ENCODE results near the gene ACOXL. TPM values are rescaled to one million over a fixed set of nuclear protein-coding genes. Genes with fewer than 3 reads are reported as not detected.

Gene ACOXL
- total RNA-seq, 1 donor from 2014 or later, result under 0.01 TPM

- no peak for DNase-seq (ENCODE audit: low read depth, low spot score)
Measured at GRCh38 chr2:111105926-111106325, 373.6 kb downstream of the ACOXL start.

GRCh38 chr2:111106706-111107105 is 374.3 kb downstream of the ACOXL start:
- no peak for DNase-seq (ENCODE audit: low read depth, low spot score)

GRCh38 chr2:111108745-111109271 is 376.4 kb downstream of the ACOXL start:
- no peak for DNase-seq (ENCODE audit: low read depth, low spot score)

GRCh38 chr2:111111101-111111755 is 378.9 kb downstream of the ACOXL start:
- no peak for DNase-seq (ENCODE audit: low read depth, low spot score)

GRCh38 chr2:111113838-111114237 is 381.5 kb downstream of the ACOXL start:
- DNase-seq (ENCODE audit: low read depth, low spot score), result no peak

- DNase-seq (ENCODE audit: low read depth, low spot score), result no peak
Measured at GRCh38 chr2:111116011-111116746, 383.8 kb downstream of the ACOXL start.

- no peak for DNase-seq (ENCODE audit: low read depth, low spot score)
Measured at GRCh38 chr2:111116843-111117597, 384.6 kb downstream of the ACOXL start.

GRCh38 chr2:111117598-111118480 is 385.5 kb downstream of the ACOXL start:
- DNase-seq (ENCODE audit: low read depth, low spot score), result no peak

GRCh38 chr2:111118481-111118980 is 386.2 kb downstream of the ACOXL start:
- no peak for DNase-seq (ENCODE audit: low read depth, low spot score)

- no peak for DNase-seq (ENCODE audit: low read depth, low spot score)
Measured at GRCh38 chr2:111118981-111119821, 386.8 kb downstream of the ACOXL start.

- no peak for DNase-seq (ENCODE audit: low read depth, low spot score)
Measured at GRCh38 chr2:111119822-111120252, 387.5 kb downstream of the ACOXL start.

GRCh38 chr2:111120253-111121027 is 388.1 kb downstream of the ACOXL start, which contains the start of gene BCL2L11:
TSS of gene BCL2L11 (plus strand) at chr2:111120914. CDS start at chr2:111123746, 2,832 bp downstream.
- peak; percentile 76 for DNase-seq (ENCODE audit: low read depth, low spot score)

- no peak for DNase-seq (ENCODE audit: low read depth, low spot score)
Measured at GRCh38 chr2:111121028-111121827, 388.9 kb downstream of the ACOXL start.

- peak; percentile 53 for DNase-seq (ENCODE audit: low read depth, low spot score)
Measured at GRCh38 chr2:111121828-111122630, 389.7 kb downstream of the ACOXL start.

- peak; percentile 80 for DNase-seq (ENCODE audit: low read depth, low spot score)
Measured at GRCh38 chr2:111122631-111123421, 390.5 kb downstream of the ACOXL start.

GRCh38 chr2:111123751-111124150 is 391.4 kb downstream of the ACOXL start:
- no peak for DNase-seq (ENCODE audit: low read depth, low spot score)
